Medulla oblongata (tissue), 1 donor: ENCODE measurements around the gene MYO7A.
"Not testable (repeated sequence)": the region's sequence is repeated elsewhere in the genome, so short reads cannot be mapped to it uniquely, and the experiment has no call there.

Experiments
- DNase-seq: peaks from one replicate; pipeline ENCODE4 v3.0.0-alpha.2; 2015; ENCODE audit errors: extremely low spot score

Gene MYO7A

GRCh38 chr11:77093056-77093891 lies 34.8 kb upstream of the MYO7A start:
- no peak for DNase-seq

GRCh38 chr11:77093987-77094840 lies 33.8 kb upstream of the MYO7A start:
- no peak for DNase-seq

- DNase-seq, result no peak
These were observed 33.1 kb upstream of the MYO7A start for GRCh38 chr11:77094841-77095365.

GRCh38 chr11:77095551-77096490 lies 32.2 kb upstream of the MYO7A start:
- DNase-seq, result no peak

GRCh38 chr11:77096591-77097019 lies 31.4 kb upstream of the MYO7A start:
- no peak for DNase-seq

- DNase-seq, result not testable (repeated sequence)
These were observed 30.9 kb upstream of the MYO7A start for GRCh38 chr11:77097180-77097579.

GRCh38 chr11:77100166-77101042 lies 27.6 kb upstream of the MYO7A start:
- DNase-seq, result no peak

GRCh38 chr11:77101043-77101537 lies 27.0 kb upstream of the MYO7A start:
- no peak for DNase-seq

GRCh38 chr11:77102246-77103210 lies 25.5 kb upstream of the MYO7A start, which contains the start of gene OMP:
Gene OMP, plus strand, starts transcription at chr11:77102840. Its CDS starts 0 bp downstream, at chr11:77102840.
- no peak for DNase-seq

GRCh38 chr11:77103319-77103718 lies 24.7 kb upstream of the MYO7A start:
- no peak for DNase-seq

- no peak for DNase-seq
These were observed 23.3 kb upstream of the MYO7A start for GRCh38 chr11:77104727-77105126.

- peak; percentile 73 for DNase-seq
These were observed 21.7 kb upstream of the MYO7A start for GRCh38 chr11:77106321-77106720.

GRCh38 chr11:77106759-77107158 lies 21.3 kb upstream of the MYO7A start:
- no peak for DNase-seq

- DNase-seq, result peak; percentile 41
These were observed 20.1 kb upstream of the MYO7A start for GRCh38 chr11:77107950-77108349.

- no peak for DNase-seq
These were observed 19.6 kb upstream of the MYO7A start for GRCh38 chr11:77108436-77108835.

GRCh38 chr11:77109236-77110019 lies 18.6 kb upstream of the MYO7A start:
- peak; percentile 42 for DNase-seq

GRCh38 chr11:77110836-77111235 lies 17.2 kb upstream of the MYO7A start:
- DNase-seq, result no peak

GRCh38 chr11:77111277-77111676 lies 16.8 kb upstream of the MYO7A start:
- DNase-seq, result no peak
